A204.1 (cell line): ENCODE data around the gene PLPP3.
A peak's percentile ranks its signal among the peaks of the same experiment; 100 is the strongest.
"Not testable (repeated sequence)": the region's sequence is repeated elsewhere in the genome, so short reads cannot be mapped to it uniquely, and the experiment has no call there.

ENCODE experiments used
- FAIRE-seq: peaks from 2 replicates; lab custom pipeline; 2012; peaks lifted over from hg19 to GRCh38; lab: Jason Lieb, UNC

The PLPP3 gene

DNA sequence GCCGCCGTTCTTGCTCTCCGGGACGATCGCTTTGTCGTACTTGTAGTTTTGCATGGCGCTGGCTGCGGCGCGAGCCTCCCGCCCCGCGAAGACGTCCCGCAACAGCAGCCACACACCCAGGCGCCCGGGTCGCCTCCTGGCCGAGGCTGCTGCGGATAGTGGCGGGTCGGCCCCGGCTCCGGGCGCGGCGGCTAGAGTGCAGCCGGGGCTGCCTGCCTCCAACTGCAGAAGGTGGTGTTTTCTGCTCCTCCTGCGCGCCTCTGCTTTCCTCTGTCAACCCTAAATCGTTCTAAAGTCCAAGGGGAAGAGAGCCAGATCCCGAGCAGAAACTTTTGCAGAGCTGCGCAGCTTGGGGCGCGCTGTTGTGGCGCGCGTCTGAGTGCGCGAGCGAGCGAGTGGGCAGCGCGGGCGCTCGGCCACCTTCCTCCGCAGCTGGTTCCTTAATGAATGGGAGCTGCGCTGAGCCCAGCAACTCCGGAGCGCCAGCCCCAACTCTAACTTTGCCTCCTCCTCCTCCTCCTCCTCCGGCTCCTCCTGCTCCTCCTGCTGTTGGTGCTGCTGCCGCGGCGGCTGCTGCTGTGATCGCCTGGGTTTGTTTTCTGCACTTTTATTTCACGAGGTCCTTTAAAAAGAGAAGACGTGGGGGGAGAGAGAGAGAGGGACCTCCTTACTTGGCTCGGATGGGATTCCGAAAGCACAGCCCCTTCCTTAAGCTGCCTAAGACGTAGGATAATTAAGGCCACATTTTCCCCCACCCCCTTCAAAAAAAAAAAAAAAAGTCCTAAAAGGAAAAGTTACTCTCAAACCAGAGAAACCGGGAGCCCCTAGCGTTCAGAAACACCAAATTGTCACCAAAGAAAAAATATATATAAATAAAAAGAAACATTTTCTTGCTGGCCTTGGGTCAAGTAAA is at the start of gene PLPP3:
Gene PLPP3, minus strand, starts transcription at position 601 of the 913 bp plus-strand sequence. Its CDS starts 547 bp downstream, at position 54.
- FAIRE-seq = no peak

DNA sequence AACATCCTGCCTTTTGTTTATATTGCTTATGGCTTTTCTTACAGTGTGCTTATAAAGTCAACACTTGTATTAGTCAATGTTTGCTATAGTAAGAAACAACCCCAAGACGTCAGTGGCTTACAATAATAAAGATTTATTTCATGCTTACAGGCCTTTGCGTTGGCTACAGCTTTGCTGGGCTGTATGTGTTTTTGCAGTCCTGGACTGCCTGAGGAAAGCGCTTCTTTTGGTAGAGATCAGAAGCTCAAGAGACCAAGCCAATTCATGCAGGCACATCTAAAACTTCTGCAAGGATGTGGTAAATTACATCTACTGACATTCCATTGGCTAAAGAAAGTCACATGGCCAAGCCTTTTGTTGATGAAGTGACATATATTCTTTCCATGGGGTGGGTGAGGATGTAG is 48.3 kb upstream of the PLPP3 start:
- no peak for FAIRE-seq

DNA sequence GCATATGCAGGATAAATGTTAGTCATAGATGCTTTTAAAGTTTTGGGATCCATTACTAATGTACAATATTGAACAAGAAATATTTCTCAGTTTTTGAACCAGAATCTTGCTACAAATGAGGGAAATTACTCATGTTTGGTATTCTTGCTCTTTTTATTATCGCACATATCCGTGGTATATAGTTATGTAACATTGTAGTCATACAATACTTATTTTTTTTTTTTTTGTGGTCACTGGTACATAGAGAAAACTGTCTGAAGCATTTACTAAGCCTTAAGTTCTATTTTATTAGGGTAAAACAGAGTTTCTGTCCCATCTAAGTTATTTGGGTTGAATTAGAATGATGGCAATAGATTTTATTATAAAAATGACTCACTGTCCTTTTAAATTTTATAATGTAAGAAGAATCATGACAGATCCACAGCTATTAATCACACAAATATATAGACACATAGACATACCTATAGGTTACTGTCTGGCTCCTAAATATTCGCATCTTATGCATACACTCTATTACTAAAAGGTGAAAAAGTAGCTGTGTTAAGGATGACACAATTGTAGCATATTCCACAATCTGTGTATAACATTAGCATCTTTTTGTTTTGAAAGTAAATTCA is 47.8 kb upstream of the PLPP3 start:
- FAIRE-seq = no peak

DNA sequence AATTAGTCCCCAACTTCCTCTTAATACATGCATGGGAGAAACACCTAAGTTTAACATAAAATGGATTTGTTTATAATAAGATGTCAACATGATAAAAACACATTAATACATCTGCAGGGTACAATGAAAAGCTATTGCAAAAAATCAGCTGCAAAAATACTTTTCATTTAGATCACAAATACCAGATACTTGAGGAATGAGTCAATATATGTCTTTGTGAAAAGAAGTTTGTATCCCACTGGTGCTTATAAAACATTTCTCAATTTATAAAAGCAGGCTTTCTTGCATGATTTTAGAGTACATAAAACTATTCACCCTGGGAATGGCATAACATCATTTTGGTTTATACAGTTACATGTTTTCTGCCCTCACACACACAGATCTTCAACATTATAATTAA is 47.2 kb upstream of the PLPP3 start:
- FAIRE-seq = no peak

DNA sequence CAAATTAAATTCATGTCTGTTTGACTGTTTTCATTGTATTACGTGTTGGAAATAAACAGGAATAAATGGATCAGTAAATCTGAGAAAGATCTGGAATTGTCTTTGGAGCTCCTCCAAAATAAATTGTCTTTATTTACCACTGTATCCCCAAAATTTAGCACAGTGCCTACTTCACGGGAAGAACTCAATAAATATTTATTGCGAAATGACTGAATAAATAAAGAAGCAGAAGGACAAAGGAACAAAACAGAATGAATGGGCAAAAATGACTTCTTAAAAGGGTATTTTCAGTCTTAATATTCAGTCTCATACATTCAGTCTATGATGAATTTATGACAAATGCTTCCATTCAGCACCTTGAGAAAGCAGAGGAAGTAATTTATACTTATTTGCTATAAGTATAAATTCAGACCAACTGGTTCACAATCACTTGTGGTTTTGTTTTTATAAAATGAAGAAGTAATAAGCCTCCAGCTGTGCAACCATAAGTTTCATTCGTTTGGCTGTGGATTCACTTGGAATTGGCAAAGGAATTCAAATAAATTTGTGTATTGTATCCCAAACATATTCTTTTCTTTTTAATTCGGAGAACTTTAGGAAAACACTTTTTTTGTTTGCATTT is 46.6 kb upstream of the PLPP3 start:
- FAIRE-seq = no peak

DNA sequence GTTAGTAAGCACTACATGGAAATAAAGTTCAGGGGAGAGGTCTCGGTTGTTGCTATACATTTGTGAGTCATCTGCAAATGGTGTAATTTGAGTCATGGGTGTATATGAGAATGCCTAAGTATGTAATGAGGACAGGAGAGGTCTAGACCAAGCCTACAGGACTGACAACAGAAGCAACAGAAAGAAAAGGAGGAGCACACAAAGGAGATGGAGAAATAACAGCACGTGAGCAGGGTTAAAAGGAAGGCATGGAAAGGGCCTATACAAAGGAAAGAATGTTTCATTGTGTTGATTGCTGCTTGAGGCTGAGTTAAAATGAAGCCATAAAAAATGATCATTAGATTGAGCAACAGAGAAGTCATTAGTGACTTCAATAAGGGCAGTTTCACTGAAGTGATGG is 37.8 kb upstream of the PLPP3 start:
- FAIRE-seq = no peak

DNA sequence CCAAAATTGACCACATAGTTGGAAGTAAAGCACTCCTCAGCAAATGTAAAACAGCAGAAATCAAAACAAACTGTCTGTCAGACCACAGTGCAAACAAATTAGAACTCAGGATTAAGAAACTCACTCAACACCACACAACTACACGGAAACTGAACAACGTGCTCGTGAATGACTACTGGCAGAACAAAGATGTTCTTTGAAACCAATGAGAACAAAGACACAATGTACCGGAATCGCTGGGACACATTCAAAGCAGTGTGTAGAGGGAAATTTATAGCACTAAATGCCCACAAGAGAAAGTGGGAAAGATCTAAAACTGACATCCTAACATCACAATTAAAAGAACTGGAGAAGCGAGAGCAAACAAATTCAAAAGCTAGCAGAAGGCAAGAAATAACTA is 31.4 kb upstream of the PLPP3 start:
- not testable (repeated sequence) for FAIRE-seq

DNA sequence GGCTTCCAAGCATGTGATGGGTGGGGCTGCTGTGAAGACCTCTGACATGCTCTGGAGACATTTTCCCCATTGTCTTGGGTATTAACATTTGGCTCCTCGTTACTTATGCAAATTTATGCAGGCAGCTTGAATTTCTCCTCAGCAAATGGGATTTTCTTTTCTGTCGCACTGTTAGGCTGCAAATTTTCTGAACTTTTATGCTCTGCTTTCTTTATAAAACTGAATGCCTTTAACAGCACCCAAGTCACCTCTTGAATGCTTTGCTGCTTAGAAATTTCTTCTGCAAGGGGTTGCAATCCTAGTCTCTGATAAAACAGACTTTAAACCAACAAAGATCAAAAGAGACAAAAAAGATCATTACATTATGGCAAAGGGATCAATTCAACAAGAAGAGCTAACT is 30.7 kb upstream of the PLPP3 start:
- FAIRE-seq = not testable (repeated sequence)

DNA sequence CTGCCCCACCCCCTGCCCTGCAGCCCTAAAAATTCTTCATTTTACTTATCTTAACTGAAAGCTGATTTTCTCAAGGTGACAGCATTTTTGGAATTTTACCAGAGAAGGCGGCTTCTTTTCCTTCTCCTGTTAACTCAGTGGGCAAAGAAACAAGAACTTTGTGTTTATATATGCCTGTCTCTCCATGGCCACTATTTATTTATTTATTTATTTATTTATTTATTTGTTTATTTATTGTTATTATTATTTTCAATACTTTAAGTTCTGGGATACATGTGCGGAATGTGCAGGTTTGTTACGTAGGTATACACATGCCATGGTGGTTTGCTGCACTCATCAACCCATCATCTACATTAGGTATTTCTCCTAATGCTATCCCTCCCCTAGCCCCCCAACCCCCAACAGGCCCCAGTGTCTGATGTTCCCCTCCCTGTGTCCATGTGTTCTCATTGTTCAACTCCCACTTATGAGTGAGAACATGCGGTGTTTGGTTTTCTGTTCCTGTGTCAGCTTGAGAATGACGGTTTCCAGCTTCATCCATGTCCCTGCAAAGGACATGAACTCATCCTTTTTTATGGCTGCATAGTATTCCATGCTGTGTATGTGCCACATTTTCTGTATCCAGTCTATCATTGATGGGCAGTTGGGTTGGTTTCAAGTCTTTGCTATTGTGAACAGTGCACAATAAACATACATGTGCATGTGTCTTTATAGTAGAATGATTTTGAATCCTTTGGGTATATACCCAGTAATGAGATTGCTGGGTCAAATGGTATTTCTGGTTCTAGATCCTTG is 16.2 kb upstream of the PLPP3 start:
- not testable (repeated sequence) for FAIRE-seq

DNA sequence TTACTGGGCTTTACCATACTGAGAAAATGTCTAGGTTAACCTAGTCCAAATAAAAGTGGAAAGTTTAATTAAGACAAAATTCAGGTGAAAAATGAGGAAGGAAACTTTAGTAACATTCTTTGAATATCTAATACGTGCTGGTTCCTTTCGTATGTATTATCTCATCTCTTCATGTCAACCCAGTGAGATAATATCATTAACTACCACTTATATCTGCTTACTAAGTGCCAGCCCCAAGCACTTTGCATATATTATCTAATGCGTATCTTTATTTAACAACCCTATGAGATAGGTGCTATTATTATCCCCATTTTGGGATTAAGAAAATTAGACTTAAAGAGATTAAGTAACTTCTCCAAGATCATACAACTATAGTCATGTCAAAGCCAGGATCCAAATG is 12.5 kb upstream of the PLPP3 start:
- FAIRE-seq = no peak

DNA sequence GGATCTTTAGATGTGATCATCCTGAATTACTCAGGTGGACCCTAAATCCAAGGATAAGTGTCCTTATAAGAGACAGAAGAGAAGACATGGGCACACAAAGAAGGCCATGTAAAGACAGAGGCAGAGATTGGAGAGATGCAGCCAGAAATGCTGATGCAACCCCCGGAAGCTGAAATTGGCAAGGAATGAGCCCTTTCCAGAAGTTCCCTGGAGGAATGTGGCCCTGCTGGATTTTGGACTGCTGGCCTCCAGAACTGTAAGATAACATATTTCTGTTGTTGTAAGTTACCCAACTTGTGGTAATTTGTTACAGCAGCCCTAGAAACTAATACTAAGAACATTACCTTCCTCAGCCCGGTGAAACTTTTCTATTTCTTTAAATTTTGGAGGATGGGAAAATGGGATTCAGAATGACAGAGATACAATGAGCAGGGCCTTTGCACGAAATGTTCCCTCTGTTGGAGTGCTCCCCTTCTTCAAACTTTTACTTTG is 11.2 kb upstream of the PLPP3 start:
- FAIRE-seq = no peak

DNA sequence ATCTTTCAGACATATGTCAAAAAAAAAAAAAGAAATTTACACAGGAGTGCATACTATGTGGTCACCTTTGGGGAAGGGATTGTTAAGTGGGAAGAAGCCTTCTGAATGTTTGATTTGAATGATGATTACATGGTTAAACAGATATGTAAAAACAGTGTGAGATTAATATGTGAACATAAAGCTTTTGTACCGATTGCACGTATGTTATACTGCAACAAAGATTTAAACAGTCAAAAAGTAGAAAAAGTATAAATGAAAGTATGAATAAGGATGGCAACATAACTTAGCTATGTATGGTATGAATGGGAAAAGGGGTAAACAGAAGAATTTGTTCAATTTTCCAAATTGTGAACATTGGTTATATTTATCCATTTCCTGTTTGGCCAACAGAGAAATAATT is 10.0 kb upstream of the PLPP3 start:
- no peak for FAIRE-seq

DNA sequence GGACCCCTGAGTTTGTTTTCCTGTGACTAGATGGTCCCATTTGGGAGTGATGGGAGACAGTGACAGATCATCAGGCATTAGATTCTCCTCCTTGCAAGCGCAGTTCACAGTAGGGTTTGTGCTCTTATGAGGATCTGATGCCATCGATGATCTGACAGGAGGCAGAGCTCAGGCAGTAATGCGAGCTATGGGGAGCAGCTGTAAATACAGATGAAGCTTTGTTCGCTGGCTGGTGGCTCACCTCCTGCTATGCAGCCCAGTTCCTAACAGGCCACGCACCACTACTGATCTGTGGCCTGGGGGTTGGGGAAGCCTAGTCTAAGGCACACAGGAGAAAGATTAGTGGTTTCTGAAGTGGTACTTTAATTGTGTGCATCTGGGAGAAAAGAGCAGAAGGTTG is 7.1 kb upstream of the PLPP3 start:
- FAIRE-seq = no peak

DNA sequence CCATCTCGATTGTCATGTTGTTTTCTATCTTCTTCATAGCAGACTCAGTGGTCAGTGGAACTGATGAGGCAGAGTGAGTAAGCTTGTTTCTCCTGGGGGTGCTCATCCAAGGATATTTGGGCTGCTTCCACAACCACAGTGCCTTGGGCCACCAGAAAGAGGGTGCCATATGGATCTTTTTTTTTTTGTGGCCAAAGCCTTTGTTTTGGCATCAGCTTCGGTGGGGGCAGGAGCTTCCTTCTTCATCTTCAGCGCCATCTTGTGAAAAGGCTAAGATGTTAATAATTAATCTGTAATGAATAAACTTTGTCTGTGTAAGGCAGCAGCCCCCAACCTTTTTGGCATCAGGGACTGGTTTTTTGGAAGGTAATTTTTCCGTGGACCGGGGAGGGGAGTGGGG is 6.6 kb upstream of the PLPP3 start:
- FAIRE-seq = no peak

DNA sequence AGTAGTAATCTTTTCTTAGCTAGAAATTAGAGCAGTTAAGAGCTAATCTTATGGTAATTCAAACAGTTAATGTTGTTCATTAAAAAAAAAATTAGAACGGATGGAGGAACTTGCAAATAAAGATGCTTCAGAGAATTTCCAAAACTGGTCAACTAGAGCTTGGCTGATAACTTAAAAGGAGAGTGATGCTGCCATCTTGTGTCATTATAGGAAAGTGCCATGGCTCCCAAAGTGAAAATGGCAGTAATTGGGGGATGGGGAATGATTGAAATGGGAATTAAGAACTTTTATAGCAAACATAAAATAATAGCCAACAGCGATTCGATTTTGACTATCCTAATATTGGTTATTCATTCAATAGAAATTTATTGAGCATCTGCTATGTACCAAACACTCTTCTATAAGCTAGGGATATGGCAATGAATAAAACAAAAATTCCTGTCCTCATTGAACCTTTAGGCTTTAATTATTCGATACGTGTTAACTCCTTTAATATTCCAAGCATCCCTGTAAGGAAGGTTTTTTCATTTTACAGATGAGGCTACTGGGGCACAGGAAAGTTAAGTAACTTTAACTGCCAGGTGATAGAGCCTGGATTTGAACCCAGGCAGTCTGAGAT is 5.7 kb upstream of the PLPP3 start:
- FAIRE-seq = peak; percentile 95

DNA sequence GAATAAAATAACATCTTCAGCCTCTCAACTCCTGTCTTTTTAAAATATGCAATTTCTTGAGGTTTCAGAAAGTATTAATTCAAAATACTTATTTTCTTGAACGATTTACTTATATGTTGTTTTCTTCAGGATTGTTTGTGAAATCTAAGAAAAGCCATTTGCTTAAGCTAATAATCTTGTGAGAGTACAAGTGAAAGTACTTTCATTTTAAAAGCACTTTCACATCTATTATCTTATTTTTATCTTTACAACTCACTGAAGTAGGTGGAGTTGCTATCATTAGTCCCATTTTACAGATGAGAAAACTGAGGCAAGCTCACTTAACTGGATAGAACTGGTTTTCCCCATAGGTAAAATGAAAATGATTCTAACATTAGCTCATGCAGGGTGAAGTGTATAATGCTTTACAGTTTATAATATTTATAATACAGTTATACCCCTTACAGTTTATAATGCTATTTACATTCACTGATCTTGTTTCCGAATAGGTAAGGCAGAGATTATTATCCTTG is 4.7 kb upstream of the PLPP3 start:
- FAIRE-seq = no peak

DNA sequence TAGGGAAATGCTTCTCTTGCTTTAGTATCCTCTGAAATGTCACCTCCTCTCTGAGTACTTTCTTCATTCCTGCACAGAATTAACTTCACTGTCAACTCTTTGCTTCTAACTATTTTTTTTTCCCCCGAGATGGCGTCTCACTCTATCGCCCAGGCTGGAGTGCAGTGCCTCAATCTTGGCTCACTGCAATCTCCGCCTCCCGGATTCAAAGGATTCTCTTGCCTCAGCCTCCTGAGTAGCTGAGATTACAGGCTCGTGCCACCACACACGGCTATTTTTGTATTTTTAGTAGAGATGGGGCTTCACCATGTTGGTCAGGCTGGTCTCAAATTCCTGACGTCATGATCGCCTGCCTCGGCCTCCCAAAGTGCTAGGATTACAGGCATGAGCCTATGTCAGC is 1.4 kb upstream of the PLPP3 start:
- FAIRE-seq = no peak

DNA sequence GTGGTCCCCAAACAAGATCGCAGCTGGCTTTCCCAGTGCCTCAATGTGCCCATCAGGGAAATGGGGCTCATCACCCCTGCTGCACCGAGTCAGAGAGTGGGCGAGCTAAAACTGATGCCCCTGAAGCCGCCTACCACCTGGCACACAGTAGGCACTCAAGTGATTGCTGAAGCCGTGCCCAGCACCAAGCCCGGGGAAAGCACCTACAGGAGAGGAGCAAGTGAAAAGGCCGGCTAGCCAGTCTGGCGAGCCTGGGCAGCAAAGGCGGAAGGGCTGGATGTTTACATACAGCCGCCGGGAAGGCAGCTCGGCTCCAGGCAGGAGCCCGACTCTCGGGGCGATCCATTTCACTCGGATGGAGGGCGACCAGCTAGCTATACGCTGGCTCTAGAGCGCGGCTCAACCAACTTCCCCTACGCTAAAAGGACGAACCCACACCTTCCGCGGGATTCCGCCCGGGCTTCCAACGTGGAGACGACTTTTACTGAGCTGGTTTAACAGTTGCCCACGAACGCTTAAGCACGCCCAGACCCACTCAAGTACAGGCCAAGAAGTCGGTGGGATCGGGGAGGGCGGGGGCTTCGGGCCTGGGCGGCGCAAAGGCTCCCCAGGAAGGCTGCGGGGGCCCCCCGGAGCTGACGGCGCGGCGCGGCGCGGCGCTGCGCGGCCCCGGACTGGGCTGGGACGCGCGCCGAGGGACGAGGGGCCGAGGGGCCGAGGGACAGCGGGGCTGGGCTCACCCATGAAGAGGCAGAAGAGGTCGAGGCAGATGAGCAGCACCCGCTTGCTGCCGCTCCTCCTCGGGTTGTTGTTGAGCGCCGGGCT is 1.0 kb downstream of the PLPP3 start:
- FAIRE-seq = no peak

DNA sequence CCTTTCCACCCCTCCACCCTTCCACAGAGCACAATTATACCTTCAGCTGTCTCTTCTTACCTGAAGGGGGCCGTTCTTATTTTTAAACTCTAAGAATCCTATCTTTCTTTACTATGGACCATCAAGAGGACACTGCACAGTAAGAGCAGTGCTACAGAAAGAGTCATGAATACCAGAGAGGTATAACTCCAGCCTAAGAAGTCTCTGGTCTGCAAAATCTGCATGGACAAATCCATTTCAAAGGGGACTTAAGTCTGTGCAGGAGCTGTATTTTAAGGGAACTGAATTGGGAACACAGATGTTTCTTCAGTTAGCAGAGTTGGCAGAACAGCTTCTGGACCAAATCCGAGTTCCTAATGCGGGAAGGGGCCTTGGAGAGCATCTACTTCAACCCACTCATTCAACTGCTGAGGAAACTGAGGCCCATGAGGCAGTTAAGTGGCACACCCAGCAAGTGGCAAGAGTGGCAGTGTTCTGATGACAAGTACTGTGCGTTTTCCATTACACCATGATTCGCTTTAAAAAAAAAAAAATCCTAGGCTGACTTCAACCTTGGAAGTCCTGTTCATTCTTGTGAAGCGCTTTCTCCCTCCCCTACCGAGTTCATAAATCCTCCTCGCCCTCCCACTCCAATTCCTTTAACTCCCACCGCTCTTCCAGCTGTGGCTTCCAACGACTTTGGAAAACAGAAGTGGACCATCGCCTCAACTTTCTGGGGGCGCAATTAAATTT is 1.8 kb downstream of the PLPP3 start:
- FAIRE-seq = no peak

DNA sequence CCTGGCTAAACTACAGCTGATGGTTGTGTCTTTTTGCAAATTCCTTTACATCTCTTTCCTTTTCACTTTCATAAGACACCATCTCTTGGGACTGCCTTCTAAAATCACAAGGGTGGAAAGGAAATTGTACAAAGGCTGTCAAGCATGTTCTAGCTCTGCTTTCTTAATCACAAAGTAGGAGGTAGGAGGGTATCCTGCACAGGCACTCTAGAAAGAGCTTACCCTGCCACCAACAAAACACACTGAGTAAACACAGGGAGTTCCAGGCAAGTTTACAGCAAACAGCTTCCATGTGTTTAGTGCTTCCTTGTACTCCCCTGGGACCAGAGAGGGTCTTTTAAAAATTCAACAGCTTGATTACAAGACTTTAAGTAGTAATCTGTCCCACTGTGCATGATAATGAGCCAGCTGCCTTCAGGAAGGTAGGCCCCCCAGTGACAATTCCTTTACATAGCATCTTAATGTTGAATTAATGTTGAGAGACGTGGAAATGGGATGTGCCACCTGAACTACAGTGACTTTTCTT is 2.4 kb downstream of the PLPP3 start:
- FAIRE-seq = no peak
